HG03520 (cell line): ENCODE data around the gene RPS27.
"Not testable (repeated sequence)": the region's sequence is repeated elsewhere in the genome, so short reads cannot be mapped to it uniquely, and the experiment has no call there.

Experiments
- ATAC-seq: cut with Tn5 transposase; IDR thresholded peaks from one replicate; pipeline ENCODE4 v1.9.1; 2021; ENCODE audit warnings: mild to moderate bottlenecking, moderate library complexity; ENCODE audit not compliant: unreplicated experiment

The RPS27 gene

GRCh38 chr1:153985341-153985912, 5.1 kb upstream of the RPS27 start:
- no peak for ATAC-seq

DNA sequence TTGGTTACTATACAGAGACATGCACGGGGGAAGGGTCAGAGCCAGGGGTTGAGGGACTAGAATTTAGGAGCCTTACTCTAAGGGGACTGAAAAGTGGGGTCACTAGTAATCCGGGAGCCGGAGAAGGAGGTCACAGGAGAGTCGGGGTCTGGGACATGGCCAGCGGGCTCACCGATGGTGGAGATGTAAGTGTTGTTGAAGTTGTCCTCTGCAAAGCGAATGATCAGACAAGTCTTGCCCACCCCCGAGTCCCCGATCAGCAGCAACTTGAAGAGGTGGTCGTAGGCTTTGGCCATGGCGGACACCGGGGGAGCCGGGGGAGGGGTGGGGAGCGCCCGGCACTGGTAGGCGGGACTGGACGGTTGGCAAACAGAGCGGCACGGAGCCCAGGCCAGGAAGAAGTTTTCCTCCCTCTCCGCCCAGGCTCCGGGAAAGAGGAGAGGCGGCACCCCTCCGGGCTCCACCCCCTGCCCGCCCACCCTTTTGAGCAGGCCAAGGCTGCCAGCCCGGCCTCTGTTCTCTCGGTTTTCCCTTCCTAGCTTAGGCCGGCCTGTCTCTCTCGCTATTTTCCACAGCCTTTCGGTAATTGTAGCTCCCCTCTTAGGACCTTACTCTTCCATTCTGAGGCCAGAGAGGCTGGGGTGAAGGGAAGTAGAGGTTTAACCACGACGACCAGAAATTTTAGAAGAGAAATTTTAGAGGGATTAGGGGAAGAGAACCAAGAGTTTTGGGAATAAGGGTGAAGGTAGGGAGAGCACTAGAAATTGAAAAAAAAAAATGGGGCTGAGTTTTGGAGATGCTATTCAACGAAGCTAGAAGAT, 4.4 kb upstream of the RPS27 start, which contains the start of gene RAB13:
Gene RAB13 (minus strand): TSS at position 399 of the 821 bp plus-strand sequence. CDS start 103 bp downstream, at position 296.
- no peak for ATAC-seq

DNA sequence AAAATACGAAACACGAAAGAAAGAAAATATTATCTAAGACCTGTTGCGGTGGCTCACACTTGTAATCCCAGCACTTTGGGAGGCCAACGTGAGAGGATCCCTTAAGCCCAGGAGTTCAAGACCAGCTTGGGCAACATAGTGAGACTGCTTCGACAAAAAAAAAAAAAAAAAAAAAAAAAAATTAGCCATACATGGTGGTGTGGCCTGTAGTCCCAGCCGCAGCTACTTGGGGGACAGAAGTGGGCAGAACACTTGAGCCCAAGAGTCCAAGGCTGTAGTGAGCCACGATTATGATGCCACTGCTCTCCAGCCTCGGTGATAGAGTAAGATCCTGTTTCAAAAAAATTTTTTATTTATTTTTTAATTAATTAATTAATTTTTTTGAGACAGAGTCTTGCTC, 2.9 kb upstream of the RPS27 start:
- no peak for ATAC-seq

DNA sequence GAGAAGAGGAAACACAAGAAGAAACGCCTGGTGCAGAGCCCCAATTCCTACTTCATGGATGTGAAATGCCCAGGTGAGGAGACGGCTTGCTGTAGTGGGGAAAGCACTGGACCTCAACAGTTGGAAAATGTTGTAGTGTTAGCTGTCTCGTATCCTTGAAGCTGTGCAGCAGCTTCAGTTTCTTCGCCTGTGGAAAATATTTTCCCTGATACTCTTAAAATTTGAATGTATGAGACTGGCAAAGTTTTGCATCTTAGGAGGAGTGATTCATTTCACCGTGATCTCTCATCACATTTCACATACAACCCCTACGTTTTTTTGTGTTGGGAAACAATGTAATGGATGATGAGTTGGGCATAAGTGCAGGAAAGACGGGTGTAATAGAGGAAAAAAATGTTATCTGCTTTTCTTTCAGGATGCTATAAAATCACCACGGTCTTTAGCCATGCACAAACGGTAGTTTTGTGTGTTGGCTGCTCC, 629 bp downstream of the RPS27 start:
- ATAC-seq: no peak

DNA sequence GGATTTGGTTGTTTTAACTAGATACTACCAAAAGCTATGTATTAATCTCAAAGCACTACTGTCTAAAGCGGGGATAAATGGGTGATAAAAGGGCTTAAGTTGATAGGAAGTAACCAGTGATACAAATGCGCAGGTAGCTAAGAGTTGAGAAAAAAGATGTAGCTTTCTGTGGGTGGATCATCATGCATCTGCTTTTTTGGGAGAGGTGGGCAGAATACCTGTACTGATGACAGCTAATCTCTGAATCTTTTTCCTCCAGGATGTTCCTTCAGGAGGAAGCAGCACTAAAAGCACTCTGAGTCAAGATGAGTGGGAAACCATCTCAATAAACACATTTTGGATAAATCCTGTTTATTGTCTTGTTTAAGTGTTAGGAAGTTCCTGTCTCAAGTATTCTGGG, 1.2 kb downstream of the RPS27 start:
- ATAC-seq: no peak

GRCh38 chr1:153995202-153995601, 4.6 kb downstream of the RPS27 start:
- ATAC-seq: no peak

- no peak for ATAC-seq
Observed at GRCh38 chr1:153995640-153996039, 5.1 kb downstream of the RPS27 start.

DNA sequence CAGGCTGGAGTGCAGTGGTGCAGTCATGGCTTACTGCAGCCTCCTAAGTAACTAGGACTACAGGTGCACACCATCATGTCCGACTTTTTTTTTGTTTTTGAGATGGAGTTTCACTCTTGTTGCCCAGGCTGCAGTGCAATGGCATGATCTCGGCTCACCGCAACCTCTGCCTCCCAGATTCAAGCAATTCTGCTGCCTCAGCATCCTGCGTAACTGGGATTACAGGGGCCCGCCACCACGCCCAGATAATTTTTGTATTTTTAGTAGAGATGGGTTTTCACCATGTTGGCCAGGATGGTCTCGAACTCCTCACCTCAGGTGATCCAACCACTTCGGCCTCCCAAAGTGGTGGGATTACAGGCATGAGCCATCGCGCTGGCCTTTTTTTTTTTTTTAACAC, 6.3 kb downstream of the RPS27 start:
- ATAC-seq: not testable (repeated sequence)

GRCh38 chr1:154000420-154000819, 9.9 kb downstream of the RPS27 start:
- no peak for ATAC-seq

DNA sequence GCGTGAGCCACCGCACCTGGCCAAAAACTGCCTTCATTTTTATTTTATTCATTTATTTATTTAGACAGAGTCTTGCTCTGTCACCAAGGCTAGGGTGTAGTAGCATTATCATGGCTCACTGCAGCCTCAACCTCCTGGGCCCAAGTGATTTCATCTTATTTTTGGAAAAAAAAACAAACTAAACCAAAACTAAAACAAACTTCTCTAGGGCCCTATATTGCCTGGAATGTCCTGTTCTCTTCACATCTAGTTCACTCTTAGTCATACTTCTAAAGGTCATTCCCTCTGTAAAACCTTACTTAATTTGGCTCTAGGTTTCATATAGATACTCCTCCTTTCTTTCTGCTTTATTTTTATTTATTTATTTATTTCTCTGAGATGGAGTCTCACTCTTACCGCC, 15.6 kb downstream of the RPS27 start:
- no peak for ATAC-seq

- ATAC-seq: no peak
Observed at GRCh38 chr1:154012129-154012528, 21.6 kb downstream of the RPS27 start.

GRCh38 chr1:154012543-154012942, 22.0 kb downstream of the RPS27 start:
- ATAC-seq: not testable (repeated sequence)

- no peak for ATAC-seq
Observed at GRCh38 chr1:154014154-154014907, 23.8 kb downstream of the RPS27 start.

- ATAC-seq: no peak
Observed at GRCh38 chr1:154019269-154019668, 28.7 kb downstream of the RPS27 start.

- ATAC-seq: no peak
Observed at GRCh38 chr1:154019940-154020339, 29.4 kb downstream of the RPS27 start.

GRCh38 chr1:154033697-154034096, 43.1 kb downstream of the RPS27 start:
- not testable (repeated sequence) for ATAC-seq
